GM12878 (cell line): ENCODE data around the gene LPIN2. TPM values are rescaled to one million over a fixed set of nuclear protein-coding genes. Genes with fewer than 3 reads are reported as not detected.
A peak's percentile ranks its signal among the peaks of the same experiment; 100 is the strongest.

Source experiments
- ATAC-seq: fragments of 200-7000 bp; cut with Tn5 transposase; 3 replicates; pipeline ENCODE4 v1.9.1; 2020; ENCODE audit warnings: mild to moderate bottlenecking, moderate library complexity
- BruUV-seq: library from RNA; stranded (reverse); fragments of 400-500 nt; replicated peaks from 2 replicates; lab custom pipeline; 2021; lab: Mats Ljungman, UMichigan
- CTCF ChIA-PET: fragments of 300-600 bp; sonication (Branson Sonifier 250); formaldehyde crosslinking; extraction: SDS; loops from one replicate; lab custom pipeline; 2021; ENCODE audit warnings: inconsistent platforms; lab: Yijun Ruan, JAX
- POLR2A ChIA-PET: fragments of 350-600 bp; formaldehyde crosslinking; extraction: SDS; loops from one replicate; lab custom pipeline; 2021; ENCODE audit warnings: inconsistent platforms; lab: Charles Lee
- RAD21 ChIA-PET: fragments of 300-600 bp; sonication (Branson Sonifier 250); formaldehyde crosslinking; loops from one replicate; lab custom pipeline; 2023; ENCODE audit warnings: antibody characterized with exemption; ENCODE audit not compliant: unreplicated experiment; lab: Charles Lee
- SMC1A ChIA-PET: fragments of 300-600 bp; sonication (Branson Sonifier 250); formaldehyde crosslinking; loops from one replicate; lab custom pipeline; 2023; ENCODE audit not compliant: unreplicated experiment, uncharacterized antibody; lab: Charles Lee
- DNase-seq: peaks from one replicate; pipeline ENCODE4 v3.0.0-alpha.2; 2011; ENCODE audit warnings: low read depth, low spot score
- FAIRE-seq: peaks from 3 replicates; lab custom pipeline; 2011; peaks lifted over from hg19 to GRCh38; lab: Jason Lieb, UNC
- H2AFZ ChIP-seq: 2 replicates; pipeline ENCODE4 v1.6.0; 2011; ENCODE audit warnings: low read depth, low read length, control low read depth; ENCODE audit not compliant: control insufficient read depth
- H3K27ac ChIP-seq: 2 replicates; pipeline ENCODE4 v1.5.1; 2011; ENCODE audit warnings: control low read depth; ENCODE audit not compliant: control insufficient read depth, insufficient read depth
- H3K27me3 ChIP-seq, 2 experiments: replicated peaks in 1 of 2; 2 replicates each; pipeline versions ENCODE4 v1.6.0 to v1.6.1; 2011; ENCODE audit warnings: low read length in 1 of 2; ENCODE audit not compliant: control insufficient read depth in 2 of 2, insufficient read depth in 2 of 2
- H3K36me3 ChIP-seq, 2 experiments: 2 replicates each; pipeline ENCODE4 v1.5.1; 2011; ENCODE audit warnings: low read length in 1 of 2; ENCODE audit not compliant: control insufficient read depth in 2 of 2, insufficient read depth in 2 of 2
- H3K4me1 ChIP-seq: 2 replicates; pipeline ENCODE4 v1.6.1; 2011; ENCODE audit warnings: mild to moderate bottlenecking, low read length, moderate library complexity, mixed read lengths; ENCODE audit not compliant: control insufficient read depth, insufficient read depth
- H3K4me2 ChIP-seq: 2 replicates; pipeline ENCODE4 v1.6.0; 2011; ENCODE audit warnings: control low read depth; ENCODE audit not compliant: control insufficient read depth, insufficient read depth
- H3K4me3 ChIP-seq: fragments of 200-600 bp; sonication (generic); 2 replicates; pipeline ENCODE4 v1.5.1; 2016
- H3K79me2 ChIP-seq: 2 replicates; pipeline ENCODE4 v1.6.0; 2011; ENCODE audit warnings: low read length; ENCODE audit not compliant: control insufficient read depth, insufficient read depth
- H3K9ac ChIP-seq: 2 replicates; pipeline ENCODE4 v1.8.0; 2011; ENCODE audit warnings: low read length, control low read depth, mixed read lengths; ENCODE audit not compliant: control insufficient read depth, insufficient read depth
- H3K9me3 ChIP-seq: replicated peaks from 3 replicates; pipeline ENCODE4 v1.5.1; 2011; ENCODE audit warnings: mild to moderate bottlenecking, low read length; ENCODE audit not compliant: control insufficient read depth, insufficient read depth
- H4K20me1 ChIP-seq: 2 replicates; pipeline ENCODE4 v1.6.0; 2011; ENCODE audit not compliant: control insufficient read depth, insufficient read depth
- CEBPB ChIP-seq, 2 experiments: fragments of 150-350 bp in 1 of 2; IDR thresholded peaks; 2 replicates each; pipeline ENCODE4 v1.6.1; 2012 to 2014; ENCODE audit warnings: low read depth in 2 of 2, low read length in 2 of 2, borderline replicate concordance in 1 of 2, inconsistent platforms in 1 of 2
- EZH2 ChIP-seq: IDR thresholded peaks from 2 replicates; pipeline ENCODE4 v1.6.1; 2012; ENCODE audit warnings: low read depth, mild to moderate bottlenecking, control low read depth, inconsistent platforms, low read length, borderline replicate concordance; ENCODE audit not compliant: control insufficient read depth
- IKZF1 ChIP-seq: fragments of 450-650 bp; conservative IDR thresholded peaks from 2 replicates; pipeline ENCODE4 v1.6.1; 2017; ENCODE audit warnings: antibody characterized with exemption, mild to moderate bottlenecking
- MEF2B ChIP-seq: fragments of 450-650 bp; IDR thresholded peaks from 2 replicates; pipeline ENCODE4 v1.6.1; 2018; ENCODE audit warnings: mild to moderate bottlenecking, moderate library complexity; ENCODE audit not compliant: partially characterized antibody, poor library complexity, severe bottlenecking
- WGBS: methylation state at CpG from one replicate; pipeline ENCODE4 v1.1.6; 2016; ENCODE audit warnings: low lambda C conversion rate; ENCODE audit not compliant: insufficient replicate concordance, insufficient coverage; ENCODE audit errors: missing lambda C conversion rate; 5-methylcytosine and 5-hydroxymethylcytosine counted together
- in situ Hi-C: fragments of 300-500 bp; cut with MboI; formaldehyde crosslinking; loops from 9 replicates; pipeline ENCODE4 v1.14.3; 2018; ENCODE audit warnings: mixed read lengths
- intact Hi-C: fragments of 100-400 bp; cut with micrococcal nuclease; formaldehyde crosslinking; loops from one replicate; pipeline ENCODE4 v1.14.2; 2022; ENCODE audit not compliant: unreplicated experiment
- polyA plus RNA-seq, 11 experiments: library from polyadenylated mRNA; depleted of rRNA in 4 of 11; unstranded in 6 of 11; stranded (reverse) in 5 of 11; fragments of >200 nt; fragmentation: Nextera tagmentation in 4 of 11; fragmentation: Illumina TruSeq in 1 of 11; extraction: Ambion mirVana in 4 of 11; extraction: Trizol in 1 of 11; gene quantifications; 1 replicate in 1 of 11; 2 replicates in 10 of 11; pipeline versions ENCODE4 v1.2.1 to v1.2.3, GENCODE V29; 2011 to 2016; ENCODE audit warnings: inconsistent platforms in 2 of 11, missing spikeins in 2 of 11, low read depth in 1 of 11
- total RNA-seq, 4 experiments: library from RNA; depleted of rRNA in 3 of 4; stranded (reverse); fragments of >200 nt in 3 of 4; fragmentation: Illumina TruSeq in 1 of 4; extraction: Trizol in 1 of 4; gene quantifications; 2 replicates each; pipeline versions ENCODE4 v1.2.1 to v1.2.3, GENCODE V29; 2013 to 2021

Gene LPIN2
- total and polyA plus RNA-seq, 10 of the 15 experiments (the other 5 are each of a cell fraction or from before 2014, with no cell fraction given): 4.1 to 28.0 (median 15.9) TPM

GRCh38 chr18:2978661-2979106 is 34.3 kb downstream of the LPIN2 start:
- CTCF ChIA-PET: interaction anchor here (0.7 to 11.2 kb wide), 7 partner anchors 16 to 267 kb away, joined by 3 to 174 read pairs (median 7); no protein-coding TSS in a partner anchor
- Histone ChIP-seq H3K4me1 (peaks cover 41% of the 10 kb centered on the region), H3K27ac (peak overlapping the region; percentile 70), H4K20me1 (no peaks in the 10 kb centered on the region), H3K27me3 (no peaks in the 10 kb centered on the region), H3K4me2 (peak overlapping the region; percentile 96), H3K9ac (peak overlapping the region; percentile 59), H3K4me3 (peak overlapping the region; percentile 41; the same call in 1 of the 2 replicates), H3K9me3 (no peaks in the 10 kb centered on the region), H2AFZ (0 out of 2 replicates have a peak overlapping the region, but pooled peaks have one; percentile 1), H3K79me2 (peaks cover 72% of the 10 kb centered on the region), H3K36me3 (peaks cover 0 to 4% of the 10 kb centered on the region in 2 experiments; a peak in 1 of 4 replicates)
- POLR2A ChIA-PET: interaction anchor here (0.7 to 5.6 kb wide), 6 partner anchors 7 to 268 kb away, joined by 3 to 124 read pairs (median 20); partner anchors contain the start of gene MYL12A
- DNase-seq: no peak
- no TSS peak for BruUV-seq
- FAIRE-seq: no peak
- TF ChIP-seq CEBPB (IDR thresholded peaks at IDR 0.05; ENCODE audit: borderline replicate concordance in 1 of 2, low read depth in 2 of 2, low read length in 2 of 2): 0 out of 4 replicates have a peak, but pooled peaks of 1 of the 2 experiments have one; percentile 16
- no peak for TF ChIP-seq EZH2
- peak; percentile 11 for TF ChIP-seq MEF2B
- TF ChIP-seq IKZF1: 0 out of 2 replicates have a peak, but pooled peaks have one; percentile 8
- ATAC-seq: peak; percentile 16
- RAD21 ChIA-PET: interaction anchor here (0.8 to 5.4 kb wide), 5 partner anchors 9 to 285 kb away, joined by 3 to 110 read pairs (median 11); partner anchors contain the start of gene MYL12A
- 1% methylated on average over 3 of the region's 3 CpGs for WGBS
- in situ Hi-C loops: loop anchor here (10.0 kb wide), 2 partner anchors 476 to 616 kb away; partner anchors contain the start of gene TGIF1
- SMC1A ChIA-PET: interaction anchor here (2.1 to 6.7 kb wide), 6 partner anchors 10 to 84 kb away, joined by 4 to 160 read pairs (median 20); no protein-coding TSS in a partner anchor
- intact Hi-C loops: loop anchor here (10.0 kb wide), 1 partner anchor 324 kb away; the partner anchor contains the start of gene SMCHD1
